Activated T-cell treated with anti-CD3 and anti-CD28 coated beads, Interleukin-2, amount 50 U/mL, for 1 hour (primary cell): ENCODE measurements around the gene SPOCK2.

Experiments
- DNase-seq: peaks from one replicate; pipeline ENCODE4 v3.0.0-alpha.2; 2020

The SPOCK2 gene

DNA sequence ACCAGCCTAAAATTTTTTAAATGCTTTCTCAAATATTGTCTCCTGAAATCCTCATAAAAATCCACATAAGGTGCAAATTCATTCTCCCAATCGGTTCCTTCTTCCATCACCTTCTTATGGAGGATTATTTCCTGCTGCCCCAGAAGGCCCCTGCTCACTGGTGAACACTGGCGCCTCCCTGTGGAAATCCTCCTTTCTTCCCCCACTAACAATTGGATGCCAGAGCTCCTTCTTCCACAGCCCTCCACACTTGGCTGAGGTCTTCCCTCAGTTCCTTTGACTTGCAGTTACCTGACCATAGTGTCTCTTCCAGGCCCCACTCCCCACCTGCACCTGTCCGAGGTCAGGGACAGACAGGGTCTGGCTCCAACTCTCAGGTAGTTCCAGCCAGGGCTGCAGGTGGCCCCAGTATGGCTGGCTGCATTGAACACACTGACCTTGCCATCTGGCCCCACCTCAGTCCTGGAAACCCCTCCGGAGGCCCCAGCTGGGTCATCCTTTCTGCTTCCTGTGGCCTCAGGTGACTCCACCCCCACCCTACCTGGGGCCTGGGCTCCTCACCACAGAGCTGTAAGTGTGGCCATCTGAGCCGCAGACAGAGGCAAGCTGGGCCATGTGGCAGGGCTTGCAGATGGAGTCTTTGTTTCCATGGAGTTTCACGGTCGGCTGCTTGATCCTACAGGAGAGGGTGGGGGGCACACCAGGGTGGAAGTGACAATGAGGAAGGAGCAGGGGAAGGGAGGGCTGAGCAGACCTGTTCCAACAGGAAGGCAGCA, 18.4 kb downstream of the SPOCK2 start:
- no peak for DNase-seq

DNA sequence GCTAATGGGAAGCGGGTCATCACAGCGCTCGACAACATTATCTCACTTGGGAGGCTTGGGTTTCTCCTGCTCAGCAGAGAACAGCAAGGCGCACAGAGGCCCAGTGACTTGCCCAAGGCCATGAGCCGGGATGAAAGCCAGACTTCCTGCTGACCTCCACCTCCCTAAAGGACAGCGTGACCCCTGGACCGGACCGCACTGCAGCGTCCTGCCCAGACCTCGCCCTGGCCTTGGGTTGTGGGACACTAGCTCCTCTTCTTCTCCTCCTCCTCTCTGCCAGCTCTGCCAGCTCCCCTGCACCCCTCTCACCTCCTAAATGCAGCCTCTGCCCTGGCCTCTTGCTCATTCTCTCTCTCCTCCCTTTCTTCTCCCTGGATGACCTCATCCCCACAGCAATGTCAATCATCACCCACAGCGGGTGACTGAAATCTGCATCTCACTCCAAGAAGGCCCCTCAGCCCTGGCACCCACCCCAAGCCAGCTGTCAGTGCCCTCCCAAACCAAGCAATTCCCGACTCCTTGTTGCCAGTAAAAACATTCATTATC, 19.4 kb downstream of the SPOCK2 start:
- no peak for DNase-seq

DNA sequence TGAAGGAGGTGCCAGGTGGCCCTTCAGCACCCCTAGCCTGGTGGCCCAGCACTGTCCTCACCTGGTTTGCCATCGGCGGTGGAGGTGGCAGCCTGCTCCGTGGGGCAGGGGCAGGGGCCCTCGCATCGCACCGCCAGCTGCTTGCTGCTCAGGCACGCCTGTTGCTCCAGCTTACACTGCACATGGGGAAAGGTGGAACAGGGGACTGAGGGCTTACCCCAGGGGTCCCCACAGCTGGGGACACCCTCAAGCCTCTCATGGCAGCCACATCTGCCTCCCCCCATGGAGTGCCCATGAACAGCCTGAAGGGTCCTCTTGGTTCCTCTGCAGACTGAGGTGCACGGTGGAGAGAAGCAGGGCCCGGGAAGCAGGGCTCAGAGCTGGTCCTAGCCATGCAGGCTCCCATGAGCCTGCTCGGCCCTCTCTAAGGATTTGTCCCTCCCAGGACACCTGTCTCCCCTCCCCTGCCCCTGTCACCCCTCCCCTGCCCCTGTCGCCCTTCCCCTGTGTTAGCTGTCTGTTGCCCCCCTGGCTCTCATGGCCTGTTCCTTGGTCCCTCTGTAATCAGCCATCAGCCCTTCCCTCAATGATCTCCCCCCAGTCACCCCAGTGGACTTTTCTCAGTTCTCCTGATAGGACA, 20.1 kb downstream of the SPOCK2 start:
- no peak for DNase-seq

DNA sequence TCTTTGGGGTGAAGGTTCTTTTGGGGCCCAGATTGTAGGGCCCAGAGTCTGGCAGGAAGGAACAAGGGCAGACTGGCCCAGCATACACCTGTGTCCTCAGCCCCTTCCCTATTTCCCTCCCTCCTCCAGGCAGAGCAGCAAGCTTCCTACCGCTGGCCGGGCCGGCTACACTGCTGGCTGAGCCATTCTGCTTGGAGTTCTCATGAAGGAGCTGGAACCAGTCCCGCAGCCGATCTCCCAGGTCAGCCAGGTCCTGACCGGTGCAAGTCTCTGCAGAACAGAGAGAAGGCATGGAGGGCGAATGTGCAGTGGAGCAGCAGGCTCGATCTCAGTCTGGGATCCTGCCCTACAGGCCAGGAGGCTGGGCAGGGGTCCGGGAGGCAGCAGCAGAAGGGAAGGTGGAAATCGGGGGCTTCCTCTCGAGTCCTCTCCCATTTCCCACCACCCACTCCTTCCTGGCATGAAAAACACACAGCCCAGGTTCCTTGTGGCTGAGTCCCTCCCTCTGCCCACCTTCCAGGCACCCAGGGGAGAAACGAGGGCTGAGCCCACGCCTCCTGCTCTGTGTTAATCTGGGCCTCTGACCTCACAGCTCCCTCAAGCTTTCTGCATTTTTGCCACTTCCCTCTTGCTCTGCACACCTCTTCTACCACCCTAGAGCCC, 20.8 kb downstream of the SPOCK2 start:
- DNase-seq: no peak

DNA sequence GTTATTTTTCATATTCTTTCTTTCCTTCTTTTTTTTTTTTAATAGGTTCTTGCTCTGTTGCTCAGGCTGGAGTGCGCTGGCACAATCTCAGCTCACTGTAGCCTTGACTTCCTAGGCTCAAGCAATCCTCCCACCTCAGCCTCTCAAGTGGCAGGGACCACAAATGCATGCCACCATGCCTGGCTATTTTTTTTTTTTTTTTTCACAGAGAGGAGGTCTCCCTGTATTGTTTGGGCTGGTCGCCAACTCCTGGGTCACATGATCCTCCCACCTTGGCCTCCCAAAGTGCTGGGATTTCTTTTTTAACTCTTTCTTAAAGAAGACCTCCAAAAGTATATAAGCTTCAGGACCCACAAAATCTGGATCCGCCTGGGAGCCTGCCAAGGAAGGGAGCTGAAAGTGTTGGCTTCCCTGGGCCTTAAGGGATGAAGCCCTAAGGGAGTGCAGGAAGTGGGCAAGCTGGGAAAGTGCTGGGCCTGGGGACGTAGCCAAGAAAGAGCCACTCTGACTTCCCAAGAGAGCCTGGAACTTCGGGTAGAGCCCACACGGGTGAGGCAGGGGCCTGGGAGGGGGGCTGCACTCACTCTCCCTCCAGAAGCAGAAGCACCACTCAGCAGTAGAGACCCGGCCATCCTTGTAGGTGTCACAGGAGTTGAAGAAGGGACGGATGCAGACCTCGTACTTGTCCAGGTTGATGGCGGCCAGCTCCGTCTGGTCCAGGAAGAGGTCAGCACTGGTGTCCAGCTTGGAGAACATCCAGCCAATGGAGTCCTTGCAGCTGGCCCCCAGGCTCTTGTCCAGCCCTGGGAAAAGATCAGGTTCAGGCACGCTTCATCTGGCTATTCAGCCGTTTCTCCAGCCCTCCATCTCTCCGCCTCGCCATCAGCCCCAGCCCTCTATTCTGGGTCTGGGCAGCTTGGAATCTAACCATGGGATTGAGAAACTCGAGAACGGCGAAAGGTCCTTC, 21.8 kb downstream of the SPOCK2 start:
- DNase-seq: no peak

DNA sequence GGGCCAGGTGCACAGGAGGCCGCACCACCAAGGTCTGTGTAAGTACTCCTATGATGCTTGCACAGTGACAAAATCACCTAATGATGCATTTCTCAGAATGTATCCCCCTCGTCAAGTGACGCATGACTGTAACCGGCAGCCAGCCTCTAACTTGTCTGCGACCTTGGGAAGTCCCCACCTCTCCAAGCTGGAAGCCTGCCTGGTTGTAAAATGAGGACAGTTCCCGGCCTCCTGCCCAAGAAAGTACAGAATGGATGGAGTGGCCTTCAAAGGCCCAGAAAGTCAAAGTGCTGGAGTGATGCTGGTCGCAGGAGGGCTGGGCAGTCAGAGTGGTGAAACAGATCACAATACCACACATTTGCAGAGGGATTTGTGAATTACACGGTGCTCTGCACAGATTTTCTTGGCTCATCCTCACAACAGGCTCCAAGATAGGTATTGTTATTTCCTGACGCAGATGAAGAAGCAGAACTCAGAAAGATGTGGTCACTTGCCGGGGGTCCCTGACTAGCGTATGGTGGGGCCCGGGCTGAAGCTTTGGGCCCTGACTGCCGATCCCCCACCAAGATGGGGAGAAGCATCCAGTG, 22.8 kb downstream of the SPOCK2 start:
- no peak for DNase-seq

DNA sequence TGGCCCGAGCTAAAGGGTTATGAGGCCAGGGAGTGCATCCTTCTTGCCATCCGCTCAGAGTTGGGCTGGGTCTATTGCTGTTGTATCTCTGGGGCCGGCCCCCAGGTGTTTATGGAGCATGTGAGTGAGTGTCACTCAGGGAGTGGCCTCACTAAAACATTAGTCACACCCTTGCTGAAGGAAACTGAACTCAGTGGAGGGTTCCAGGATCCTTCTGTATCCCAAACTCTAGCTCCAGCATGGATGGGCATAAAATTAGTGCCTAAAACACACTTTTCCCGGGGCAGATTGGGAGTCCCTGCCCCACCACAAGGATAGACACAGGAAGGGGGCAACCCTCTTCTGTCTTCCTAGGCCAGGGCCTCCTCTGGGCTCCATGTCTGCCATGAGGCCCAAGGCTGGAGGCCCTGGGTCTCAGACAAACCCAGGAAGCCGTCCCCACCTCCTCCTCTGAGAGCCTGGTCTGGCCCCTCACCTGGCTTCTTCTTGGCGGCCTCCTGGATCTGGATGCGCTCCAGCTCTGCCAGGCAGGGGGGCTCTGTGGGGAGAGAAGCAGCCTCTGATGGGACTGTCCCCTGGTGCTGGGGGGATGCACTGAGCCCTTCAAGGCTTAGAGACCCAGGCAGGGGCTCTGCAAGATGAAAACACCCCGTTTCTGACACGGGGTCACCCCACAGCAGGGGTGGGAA, 24.5 kb downstream of the SPOCK2 start:
- no peak for DNase-seq

DNA sequence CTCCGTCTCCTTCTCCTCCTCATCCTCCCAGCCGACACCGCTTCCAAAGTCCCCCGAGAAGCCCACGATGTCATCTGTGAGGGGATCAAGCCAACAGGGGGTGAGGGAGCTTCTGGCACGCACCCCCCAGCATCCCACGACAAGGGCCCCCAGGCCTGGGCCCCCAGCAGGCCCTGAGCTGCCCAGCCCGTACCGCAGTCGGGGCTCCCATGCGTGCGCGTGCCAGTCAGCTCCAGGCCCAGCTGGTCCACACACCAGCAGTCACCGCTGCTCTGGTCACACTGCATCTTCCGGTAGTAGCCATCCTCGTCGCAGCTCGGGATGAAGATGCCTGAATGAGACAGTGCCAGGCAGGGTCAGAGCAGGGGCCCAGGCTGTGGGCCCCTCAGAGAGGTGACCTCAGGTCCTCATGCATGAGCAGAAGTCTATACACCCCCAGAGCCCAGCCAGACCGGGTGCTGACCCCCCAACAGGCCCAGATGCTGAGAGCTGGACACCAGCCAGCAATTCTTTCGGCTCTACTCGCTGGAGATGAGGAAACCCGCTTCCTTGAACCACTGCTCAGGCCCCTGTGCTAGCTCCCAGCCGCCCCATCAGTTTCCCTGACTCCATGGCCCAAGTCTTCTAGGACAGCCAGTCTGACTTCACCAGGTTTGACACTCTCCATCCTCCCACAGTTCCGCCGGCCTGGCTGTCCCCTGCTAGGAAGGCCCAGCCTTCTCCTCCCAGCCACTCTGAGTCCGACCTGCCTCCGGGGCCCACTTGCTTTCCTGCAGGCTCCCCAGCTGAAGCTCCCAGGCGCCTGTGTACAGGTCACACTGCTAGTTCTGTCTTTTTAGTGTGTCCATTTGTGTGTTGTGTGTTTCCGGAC, 25.3 kb downstream of the SPOCK2 start:
- no peak for DNase-seq

DNA sequence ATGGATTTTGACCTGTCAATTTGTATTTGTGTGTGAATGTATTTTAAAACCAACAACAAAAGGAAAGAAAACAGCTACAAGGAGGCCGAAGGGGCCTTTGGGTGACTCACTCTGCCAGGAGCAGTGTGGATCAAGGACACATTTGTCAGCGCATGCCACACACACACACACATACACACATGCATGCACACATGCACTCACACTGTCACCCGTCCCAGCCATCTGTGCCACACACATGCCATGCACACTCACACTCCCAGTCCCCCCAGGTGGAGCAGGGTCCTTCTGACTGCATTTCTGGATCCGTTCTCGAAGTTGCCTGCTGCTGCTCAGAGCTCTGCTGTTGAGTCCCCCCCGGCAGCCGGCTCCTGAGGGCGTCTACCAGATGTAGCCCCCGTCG, 26.0 kb downstream of the SPOCK2 start:
- DNase-seq: no peak

DNA sequence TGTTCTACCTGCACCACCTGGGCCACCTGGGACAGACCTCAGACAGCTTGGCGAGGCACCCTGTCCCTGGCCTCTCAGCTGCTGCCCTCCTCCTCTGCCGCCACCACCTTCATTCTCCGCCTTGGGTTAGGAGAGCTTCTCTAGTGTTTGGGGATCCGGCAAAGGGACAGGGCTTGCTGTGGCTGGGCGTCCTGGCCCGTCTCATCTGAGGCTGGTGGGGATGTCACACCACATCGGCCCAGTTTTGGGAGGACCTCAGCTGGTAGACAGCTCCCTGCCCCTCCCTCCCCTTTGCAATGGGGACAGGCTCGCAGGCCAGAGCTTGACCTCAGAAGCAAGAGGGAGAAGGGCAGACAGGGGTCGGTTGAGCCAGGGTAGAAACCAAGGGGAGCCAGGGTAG, 26.4 kb downstream of the SPOCK2 start:
- DNase-seq: no peak

DNA sequence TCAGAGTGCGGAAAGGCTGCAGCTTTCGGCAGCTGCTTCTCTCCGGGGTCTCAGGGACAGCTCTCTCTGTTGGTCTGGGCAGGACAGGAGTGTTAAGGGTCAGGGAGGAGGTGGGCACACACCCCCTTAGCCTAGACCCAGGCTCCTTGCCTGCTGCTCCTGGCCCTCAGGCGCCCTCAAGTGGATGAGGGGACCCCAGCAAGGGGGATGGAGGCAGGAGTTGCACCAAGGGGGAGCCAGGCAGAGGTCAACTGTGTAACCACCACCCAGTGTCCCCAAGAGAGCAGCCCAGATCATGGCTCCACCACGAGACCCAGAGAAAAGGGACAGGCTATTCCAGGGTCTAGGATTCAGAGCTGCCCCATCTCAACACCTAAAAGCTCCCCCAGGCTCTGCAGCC, 26.9 kb downstream of the SPOCK2 start:
- DNase-seq: no peak

DNA sequence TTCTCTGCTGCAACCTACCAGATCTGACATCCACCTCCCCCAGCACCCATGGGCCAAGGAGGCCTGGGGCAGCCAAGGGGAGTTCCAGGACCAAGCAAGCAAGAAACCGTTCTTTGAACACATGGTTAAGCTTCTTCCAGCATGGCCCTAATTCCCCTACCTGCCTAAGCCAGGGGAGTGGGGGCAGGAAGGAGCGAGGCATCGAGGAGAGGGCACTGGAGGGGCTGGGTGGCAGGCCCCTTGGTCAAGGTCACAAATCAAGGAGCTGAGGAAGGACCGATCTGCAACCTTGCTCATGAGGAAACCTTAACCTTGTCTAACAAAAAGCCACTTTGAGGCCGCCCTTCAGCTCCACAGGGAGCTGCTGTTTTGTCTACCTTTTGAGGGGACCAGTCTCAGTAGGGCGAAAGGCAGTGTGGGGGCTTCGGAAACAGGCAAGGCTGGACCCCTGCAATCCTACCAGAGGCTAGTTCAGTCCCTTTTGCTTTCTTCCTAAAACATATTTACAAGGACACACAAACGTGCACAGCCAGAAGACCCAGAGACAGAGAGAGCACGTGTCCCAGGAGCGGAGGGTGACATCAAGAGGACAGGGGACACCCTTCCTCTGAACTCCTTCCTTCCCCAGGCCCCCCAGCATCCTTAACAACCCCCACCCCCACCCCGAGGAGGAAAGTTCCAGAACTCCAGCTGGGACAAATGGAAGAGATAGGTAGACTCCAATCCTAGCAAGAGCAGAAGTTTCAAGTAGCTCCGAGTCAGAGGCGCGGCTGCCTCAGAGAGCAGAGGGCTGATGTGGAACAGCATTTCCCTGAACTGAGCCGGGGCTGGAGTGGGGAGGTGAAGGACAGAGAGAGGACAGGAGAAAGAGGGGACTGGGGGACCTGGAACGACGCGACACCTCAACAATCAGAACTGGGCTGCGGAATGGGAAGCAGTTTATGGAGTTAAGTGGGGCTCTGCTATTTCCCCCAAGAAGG, 28.2 kb downstream of the SPOCK2 start:
- DNase-seq: no peak

DNA sequence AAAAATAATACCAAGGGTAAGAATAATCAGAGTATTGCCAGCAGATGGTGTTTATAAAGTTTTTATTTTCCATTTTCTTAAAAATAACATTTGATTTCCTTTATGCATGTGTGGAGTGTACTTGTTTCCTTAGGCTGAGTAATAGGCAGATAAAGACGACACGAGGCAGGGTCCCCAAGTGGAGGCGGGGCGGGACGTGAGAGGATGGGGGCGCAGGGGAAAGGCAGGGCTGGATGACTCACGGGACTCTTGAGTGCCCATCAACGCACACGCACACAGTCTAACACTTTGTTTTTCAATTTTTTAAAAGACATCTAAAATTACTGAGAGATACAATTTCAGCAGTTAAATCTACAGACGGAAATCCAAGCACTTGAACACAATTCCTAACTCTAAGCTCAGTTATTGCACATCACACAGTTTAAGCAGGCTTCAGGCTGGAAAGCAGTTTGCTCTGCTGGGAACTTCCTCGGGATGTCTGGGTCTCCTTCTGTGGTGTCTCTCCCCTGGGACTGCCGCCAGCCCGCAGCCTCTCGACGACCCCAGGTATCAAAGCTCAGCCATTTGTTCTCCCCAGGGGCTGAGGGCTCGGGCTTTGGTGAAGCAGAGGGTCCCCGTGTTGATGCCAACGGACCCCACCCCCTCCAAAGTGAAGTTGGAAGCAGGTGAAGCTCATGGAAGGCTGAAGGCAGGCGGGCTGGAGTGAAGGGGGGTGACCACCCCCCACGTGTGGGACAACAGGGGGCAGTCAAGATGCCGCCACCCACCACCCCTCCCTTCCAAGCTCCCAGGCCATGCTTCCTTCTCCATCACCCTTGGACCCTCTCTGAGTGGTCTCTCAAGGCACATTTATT, 29.1 kb downstream of the SPOCK2 start:
- peak; percentile 60 for DNase-seq

DNA sequence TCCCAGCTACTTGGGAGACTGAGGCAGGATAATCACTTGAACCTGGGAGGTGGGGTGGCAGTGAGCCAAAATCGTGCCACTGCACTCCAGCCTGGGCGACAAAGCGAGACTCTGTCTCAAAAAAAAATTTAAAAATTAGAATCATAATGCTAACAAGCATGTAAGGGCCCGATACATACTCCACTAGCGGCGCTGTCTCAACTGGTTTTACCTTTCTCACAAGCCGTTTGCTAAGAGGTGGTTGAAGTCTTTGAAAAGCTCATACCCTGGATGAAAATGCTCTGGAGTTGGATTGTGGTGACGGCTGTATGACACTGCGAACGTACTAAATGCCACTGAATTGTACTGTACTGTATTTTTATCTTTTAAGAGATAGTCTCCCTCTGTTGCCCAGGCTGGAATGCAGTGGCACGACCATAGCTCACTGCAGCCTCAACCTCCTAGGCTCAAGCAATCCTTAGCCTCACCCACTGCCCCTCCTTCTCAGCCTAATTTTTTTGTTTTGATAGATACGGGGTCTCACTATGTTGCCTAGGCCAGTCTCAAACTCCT, 29.9 kb downstream of the SPOCK2 start:
- no peak for DNase-seq

DNA sequence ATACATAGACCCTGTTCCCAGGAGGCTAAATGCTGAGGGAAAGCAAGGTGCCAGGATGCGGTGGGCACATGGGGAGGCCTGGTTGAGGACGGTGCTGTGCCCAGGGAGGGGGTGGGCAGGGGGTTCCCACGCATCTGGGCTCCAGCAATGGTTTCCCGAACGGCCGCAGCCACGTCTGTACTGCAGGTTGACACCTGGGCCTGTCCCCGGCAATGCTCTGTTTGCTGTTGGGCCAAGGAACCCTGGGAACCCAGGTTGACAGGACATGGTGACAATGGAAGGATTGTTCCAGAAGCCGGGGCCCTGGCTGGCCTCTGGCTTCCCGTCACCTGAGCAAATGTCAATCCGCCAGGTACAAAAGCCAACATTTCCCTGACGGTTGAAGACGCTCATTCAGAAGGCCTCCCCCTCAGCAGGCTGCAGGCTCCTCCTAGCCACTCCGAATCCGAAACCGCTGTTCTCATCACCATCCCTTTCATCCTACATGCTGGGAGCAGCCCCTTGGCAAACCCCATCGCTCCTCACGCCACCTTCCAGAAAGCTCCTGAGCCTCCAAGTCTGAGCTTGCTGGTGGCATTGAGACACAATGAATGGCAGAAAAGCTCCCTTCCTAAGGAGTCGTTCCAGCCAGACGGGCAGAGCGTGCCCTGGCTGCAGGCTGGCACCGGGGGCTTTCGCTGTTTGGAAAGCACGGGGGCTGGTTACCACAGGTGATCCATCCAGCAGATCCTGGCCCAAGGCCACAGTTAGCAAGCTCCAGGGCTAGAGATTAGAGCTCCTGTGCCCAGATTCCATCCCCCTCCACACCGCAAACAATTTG, 31.2 kb downstream of the SPOCK2 start:
- DNase-seq: no peak

DNA sequence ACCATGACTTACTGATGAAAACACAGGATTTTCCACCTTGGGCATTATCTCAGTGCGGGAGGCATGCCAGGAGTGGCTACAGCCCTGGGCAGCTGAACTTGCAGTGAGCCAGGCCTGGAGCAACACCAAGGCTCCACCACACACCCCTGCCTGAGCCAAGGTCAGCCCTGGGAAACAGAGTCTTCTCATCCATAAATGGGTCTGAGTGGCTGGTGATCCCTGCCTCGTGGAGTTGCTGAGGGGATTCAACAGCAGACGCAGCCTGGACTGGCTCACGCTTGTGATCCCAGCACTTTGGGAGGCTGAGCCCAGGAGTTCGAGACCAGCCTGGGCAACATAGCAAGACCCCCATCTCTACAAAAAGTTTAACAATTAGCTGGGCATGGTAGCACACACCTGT, 32.2 kb downstream of the SPOCK2 start:
- DNase-seq: no peak

DNA sequence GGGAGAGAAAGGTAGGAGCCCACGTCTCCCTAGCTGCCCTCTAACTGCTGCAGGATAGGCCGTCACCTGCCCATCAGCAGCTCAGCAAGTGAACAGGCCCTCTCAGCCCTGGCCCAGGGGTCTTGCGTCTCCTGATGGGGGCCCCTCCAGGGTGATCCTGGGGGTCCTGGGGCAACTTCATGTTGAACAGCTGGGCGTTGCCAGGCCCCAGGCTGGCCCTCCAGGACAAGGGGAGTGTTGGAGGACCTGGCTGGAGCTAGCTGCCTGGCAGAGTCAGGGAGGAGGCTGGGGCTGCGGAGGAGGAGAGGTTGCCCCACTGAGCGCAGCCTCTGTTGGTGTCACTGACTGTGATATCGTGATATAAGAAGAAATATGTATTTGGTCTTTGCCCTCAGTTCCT, 34.7 kb downstream of the SPOCK2 start:
- no peak for DNase-seq
